CD1c-positive myeloid dendritic cell (primary cell): Measurements from ENCODE around the gene PRRG4.
A peak's percentile ranks its signal among the peaks of the same experiment; 100 is the strongest.
"Not testable (repeated sequence)": the region's sequence is repeated elsewhere in the genome, so short reads cannot be mapped to it uniquely, and the experiment has no call there.

Experiments used
- DNase-seq: peaks from one replicate; pipeline ENCODE4 v3.0.0-alpha.2; 2016; ENCODE audit errors: extremely low spot score

PRRG4 gene

DNA sequence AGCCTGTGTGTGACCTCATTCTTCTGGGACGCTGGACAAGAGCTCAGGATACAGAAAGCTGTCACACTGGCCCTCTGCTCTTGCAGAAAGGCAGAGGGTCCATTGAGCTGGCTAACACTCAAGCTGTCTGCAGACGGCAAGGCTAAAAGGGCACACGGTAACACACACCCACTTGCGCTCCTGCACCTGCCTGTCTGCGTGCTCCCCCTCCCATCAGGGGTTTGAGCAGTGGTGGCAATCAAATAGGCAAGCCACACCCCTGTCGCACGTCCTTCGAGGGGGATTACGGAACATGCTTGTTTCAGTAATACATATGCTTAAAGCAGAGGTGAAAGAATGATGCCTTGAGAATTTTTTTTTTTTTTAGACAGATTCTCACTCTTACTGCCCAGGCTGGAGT is 55.8 kb downstream of the PRRG4 start:
- no peak for DNase-seq

DNA sequence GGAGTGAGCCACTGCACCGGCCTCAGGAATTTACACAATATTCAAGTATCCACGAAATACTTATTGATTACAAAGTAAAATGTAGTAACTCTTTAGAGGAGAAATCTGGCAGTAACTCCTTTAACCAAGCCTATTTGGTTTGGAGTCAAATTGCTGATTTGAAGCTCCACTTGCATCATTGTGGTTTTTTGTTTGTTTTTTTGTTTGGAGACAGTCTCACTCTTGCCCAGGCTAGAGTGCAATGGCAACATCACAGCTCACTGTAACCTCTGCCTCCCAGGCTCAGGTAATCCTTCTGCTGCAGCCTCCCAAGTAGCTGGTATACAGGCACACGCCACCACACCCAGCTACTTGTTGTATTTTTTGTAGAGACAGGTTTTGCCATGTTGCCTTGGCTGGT is 56.5 kb downstream of the PRRG4 start:
- no peak for DNase-seq

DNA sequence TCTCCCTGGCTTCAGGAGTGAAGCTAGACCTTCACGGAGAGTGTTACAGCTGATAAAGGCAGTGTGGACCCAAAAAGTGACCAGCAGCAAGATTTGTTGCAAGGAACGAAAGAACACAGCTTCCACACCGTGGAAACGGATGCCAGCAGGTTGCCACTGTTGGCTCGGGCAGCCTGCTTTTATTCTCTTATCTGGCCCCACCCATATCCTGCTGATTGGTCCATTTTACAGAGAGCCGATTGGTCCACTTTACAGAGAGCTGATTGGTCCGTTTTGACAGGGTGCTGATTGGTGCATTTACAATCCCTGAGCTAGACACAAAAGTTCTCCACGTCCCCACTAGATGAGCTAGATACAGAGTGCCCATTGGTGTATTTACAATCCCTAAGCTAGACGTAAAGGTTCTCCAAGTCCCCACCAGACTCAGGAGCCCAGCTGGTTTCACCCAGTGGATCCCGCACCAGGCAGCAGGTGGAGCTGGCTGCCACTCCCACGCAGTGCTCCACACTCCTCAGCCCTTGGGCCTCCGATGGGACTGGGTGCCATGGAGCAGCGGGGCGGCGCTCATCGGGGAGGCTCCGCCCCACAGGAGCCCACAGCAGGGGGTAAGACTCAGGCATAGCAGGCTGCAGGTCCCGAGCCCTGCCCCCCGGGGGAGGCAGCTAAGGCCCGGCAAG is 58.1 kb downstream of the PRRG4 start:
- not testable (repeated sequence) for DNase-seq

DNA sequence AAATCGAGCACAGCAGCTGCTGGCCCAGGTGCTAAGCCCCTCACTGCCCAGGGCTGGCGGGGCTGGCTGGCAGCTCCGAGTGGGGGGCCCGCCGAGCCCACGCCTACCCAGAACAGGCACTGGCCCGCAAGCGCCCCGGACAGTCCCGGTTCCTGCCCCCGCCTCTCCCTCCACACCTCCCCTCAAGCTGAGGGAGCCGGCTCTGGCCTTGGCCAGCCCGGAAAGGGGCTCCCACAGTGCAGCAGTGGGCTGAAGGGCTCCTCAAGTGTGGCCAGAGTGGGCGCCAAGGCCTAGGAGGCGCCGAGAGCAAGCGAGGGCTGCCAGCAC is 58.6 kb downstream of the PRRG4 start:
- DNase-seq: not testable (repeated sequence)

DNA sequence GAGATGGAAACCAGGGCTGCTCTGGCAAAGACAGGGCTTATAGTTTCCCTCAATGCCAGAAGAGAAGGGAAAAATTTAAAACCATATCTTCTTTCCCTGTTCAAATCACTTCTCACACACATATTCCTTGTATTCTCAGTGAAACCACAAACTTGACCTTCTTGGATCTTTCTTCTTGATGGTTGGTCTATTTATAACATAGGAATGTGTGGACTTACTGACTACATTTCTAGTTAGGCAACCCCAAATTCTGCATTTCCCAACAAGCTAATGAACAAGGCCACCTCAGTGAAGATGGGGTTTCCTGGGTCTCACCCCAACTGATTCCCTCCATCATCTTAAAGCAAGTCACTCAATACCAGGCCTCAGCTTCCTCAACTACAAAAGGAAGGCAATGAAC is 59.1 kb downstream of the PRRG4 start:
- DNase-seq: no peak

DNA sequence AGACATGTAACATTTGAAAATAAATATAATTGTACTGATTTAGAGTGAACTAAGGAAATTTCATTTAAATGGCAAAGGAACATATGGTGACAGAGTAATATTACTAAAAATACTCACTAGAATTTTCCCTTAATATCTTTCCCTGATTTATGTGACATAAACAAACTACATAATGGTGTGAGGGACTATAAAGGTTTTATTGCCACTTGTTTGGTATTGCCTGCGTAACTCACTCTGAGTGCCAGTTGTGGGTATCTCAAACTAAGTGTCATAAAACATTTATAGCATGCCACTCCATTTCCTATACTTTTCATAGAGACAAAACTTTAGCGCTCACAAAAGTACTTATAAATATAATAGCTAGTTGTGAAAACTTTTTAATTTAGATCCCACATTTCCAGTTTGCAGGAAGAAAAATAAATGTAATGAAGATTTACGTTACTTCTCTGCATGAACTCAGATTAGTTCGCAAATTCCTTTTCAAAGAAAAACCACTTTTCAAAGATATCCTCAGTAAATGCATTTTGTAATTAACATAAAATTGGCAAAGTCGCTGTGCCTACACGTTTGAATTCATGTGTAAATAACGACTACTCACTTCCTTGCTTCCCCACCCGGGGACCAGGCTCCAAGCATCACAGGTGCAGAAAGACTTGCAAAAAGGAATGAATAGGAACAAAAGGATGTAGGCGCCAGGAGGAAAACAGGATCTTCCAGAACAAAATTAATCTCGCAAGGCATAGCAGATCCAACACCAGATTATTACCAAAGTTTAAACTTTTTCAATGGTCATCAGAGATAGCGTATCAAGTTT is 61.3 kb downstream of the PRRG4 start:
- DNase-seq: no peak

DNA sequence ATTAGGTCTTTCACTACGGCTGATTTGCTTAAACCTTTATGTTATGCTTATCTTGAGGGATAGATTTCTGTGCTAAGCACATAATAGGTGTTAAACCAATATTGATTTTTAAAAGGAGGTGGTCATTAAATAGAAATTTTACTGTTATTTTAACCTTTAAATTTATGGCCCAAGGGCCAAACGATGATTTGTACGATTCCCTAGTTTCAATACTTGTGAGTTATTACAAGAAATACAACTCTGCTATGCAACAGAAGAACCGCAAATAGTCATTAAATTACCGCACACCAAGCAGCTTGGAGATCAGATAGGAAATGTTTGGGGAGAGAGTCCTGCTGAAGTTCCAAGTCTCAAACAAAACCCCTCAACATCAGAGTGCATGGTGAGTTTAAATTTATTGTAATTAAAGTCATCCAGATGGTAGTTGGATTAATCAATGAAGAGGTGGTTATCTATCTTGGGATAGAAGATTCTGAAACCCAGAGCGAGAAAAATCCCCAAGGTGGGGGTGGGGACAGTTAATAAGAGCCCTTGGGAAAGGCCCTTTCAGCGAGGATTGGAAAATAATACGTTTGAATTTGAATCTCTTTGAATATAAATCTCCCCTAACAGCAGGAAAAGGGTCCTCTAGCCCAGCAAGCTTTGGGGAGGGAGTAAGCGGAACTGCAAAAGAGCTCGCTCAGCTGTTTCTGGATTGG is 62.1 kb downstream of the PRRG4 start:
- no peak for DNase-seq

DNA sequence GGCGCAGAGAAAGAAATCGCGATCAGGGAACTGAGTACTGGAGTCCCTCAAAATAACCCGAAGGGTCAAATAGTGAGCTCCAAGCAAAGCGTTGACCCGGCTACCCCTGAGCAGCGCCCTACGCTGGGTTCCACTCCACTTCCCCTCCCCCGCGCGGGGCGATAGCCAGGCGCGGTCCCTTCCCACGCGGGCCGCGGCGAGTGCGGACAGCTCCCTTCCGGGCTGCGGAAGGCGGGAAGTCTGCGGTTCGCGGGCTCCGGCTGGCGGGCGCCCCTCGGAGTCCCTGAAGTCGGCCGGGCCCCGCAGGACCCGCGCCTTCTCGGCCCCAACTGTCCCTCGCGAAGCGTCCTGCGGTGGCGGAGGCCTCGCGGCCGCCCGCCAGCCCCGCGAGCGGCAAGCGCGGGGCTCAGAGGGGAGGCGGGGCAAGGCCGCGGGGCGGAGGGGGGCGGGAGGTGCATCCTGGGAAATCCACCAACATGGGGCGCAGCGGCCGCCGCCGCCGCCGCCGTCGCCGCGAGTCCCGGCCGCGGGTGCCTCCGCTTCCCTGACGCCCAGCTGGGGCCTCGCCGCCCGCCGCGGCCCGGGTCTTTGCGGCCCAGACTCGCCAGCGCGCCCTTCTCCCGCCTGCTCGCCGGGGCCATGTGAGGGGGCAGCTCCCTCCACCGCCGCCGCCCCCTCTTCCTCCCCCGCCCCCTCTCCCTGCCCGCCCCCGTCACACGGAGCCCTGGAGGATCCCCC is 62.8 kb downstream of the PRRG4 start, which contains the start of gene QSER1:
TSS of gene QSER1 (plus strand) at position 457 of the 738 bp plus-strand sequence. CDS start 315 bp downstream, outside the sequence.
- DNase-seq: peak; percentile 77

DNA sequence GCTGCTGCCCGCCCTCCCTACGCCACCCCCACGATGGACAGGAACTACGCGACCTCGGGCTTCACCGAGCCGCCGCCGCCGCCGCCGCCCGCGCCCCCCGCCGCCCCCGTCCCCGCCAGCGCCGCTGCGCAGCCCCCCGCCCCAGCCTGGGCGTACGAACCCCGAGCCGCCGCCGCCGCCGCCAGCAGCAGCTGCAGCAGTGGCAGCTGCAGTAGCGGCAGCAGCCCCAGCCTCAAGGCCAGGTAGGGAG is 63.3 kb downstream of the PRRG4 start:
- no peak for DNase-seq

DNA sequence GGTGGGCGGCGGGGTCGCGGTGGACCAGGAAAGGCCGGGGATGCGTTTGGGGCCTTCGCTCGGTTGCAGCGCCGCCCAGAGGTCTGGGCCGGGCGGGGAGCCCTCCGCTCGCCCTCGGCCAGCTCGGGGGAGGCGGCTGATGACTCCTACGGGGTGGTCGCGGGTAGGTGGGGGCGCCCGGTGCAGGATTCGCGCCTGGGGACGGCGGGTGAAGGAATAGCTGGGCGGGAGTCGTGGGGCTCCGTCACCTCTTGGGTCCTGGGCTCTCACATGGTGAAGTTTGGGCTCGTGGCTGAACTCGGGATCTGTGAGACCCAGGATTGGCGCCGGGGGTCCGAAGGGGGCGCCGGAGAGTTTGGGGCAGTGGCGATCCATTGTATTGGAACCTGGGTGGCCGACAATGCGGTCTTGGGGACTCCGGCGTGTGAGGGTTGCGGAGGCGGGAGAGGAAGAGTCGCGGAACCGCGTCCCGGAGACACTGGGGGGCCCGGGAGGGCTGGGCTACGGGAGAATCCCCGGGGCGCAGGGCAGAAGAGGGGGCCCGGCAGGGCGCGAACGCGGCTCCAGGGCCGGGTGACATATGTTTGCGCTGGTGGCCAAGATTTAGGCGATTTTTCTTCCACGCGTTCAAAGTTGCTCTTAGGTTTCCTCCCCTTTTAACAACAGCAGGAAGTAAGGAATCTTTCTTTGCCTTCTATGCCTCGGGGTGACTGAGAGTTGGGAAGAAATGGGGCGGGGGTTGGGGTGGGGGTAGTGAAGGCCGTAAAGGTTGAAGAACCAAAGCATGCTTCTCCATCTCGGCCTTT is 63.8 kb downstream of the PRRG4 start:
- DNase-seq: peak; percentile 52

DNA sequence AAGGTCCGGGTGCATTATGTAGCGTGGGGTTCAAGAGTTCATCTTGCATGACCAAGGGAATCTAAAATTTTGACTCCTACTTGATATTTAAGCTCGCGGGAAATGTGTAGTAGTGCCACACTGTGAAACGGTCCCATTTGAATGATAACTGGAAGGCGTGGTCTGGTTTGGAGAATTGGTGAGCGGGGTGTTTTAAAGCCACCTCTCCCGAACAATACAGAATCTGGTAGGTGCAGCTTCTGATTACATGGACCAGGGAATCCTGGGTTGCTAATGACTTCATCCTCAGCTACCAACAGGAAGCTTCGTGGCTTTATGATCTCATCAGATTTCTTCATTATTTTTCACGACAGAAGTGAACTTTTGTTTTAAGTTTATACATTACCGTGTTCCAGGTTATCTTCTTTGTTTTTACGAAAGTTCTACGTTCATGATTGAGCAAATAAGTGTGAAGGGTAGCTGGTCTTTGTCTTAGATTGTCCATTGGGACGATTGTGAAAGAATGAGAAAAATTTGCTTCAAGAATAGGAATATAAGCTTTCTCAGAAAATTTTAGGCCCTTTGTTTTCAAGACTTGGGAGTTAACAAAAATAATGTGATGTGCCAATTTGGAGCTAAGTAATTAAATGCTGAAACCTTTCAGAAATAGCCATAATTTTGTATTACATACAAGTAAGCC is 64.6 kb downstream of the PRRG4 start:
- peak; percentile 82 for DNase-seq

DNA sequence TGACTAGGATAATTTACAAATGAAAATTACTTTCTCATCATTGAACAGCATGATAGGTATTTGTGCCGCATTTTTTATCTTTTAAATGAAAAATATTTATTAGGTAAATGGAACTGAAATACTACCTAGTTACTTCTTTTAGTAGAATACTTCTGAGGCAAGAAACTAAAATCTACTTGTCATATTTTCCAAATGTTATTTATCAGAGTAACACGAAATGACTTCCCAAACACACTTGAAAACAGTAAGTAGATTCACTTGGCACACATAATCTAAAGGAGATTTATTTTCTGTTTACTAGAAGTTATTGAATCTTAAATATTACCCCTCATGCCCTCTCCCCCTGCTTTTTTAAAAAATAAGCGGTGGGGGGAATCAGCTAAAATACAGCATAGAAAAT is 65.2 kb downstream of the PRRG4 start:
- DNase-seq: no peak

DNA sequence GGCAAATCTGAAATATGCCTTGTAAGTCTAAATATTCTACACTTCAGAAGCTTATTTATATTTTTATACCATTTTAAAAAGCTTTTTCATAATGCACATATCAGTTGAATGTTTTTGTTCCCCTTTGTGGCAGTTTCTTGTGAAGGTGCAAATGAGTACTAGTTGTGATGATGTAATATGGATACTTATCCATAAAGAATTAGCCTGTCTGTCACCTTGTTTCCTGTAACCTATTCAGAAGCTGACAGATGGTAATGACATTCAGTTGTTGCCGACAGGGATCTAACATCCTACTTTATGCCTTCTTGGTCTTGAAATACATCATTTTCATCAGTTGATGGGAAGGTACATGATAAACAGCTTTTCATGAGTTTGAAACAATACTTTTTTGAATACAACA is 65.7 kb downstream of the PRRG4 start:
- no peak for DNase-seq

DNA sequence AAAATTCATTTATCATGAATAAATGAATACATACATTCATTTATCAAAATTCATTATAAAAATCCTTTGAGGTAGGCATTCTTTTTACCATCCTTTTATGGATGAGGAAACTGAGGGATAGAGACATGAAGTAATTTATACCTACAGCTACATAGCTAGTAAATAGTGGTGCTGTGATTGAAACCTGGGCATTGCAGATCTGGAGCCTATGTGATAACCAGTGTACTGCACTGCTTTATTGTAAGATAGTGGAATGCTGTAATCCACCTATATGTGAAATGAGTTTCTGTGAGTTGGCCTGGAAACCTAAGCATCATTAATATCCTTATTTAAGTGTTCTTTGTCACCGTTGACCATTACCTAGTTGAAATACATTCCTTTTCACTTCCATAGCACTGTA is 67.4 kb downstream of the PRRG4 start:
- DNase-seq: no peak

DNA sequence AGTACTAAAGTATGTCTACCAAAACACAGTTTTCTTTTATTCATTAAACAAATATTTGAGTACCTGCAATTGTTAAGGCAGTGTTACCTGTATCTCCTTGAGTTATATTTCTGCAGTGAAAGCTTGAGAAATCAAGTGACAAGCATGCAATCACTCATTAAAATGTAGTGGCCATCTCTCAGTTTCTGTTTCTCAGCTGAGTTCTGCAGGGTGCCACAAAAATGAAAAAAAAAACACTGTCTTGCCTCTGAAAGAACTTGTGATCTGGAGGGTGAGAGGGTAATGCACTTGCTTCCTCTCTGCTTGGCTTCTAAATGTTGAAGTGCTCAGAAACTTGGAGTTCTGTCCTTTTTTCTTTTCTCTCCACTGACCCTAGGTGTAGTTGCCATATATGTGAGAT is 69.7 kb downstream of the PRRG4 start:
- no peak for DNase-seq

DNA sequence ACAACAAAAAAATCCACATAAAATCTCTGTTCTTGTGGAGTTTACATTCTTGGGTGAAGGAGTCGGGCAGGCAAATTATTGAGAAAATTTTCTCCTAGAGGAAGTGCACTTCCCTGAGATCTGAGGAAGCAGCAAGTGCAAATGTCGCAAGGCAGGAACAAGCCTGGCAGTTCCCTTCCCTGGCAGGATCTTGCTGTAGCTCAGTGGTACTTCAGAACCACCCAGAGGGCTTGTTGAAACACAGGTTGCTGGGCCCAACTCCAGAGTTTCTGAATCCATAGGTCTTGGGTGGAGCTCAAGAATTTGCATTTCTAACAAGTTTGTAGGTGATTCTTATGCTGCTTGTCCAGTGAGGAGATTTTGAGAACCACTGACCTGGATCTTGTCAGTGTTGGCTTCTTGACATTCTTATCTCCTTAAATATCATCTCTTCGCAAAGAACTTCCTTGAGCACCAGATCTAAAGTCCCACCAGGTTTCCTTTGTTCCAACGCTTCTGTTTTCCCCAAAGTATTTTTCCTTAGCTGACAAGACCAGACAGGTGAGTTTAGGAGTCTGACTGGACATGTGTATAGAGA is 72.5 kb downstream of the PRRG4 start:
- peak; percentile 59 for DNase-seq

DNA sequence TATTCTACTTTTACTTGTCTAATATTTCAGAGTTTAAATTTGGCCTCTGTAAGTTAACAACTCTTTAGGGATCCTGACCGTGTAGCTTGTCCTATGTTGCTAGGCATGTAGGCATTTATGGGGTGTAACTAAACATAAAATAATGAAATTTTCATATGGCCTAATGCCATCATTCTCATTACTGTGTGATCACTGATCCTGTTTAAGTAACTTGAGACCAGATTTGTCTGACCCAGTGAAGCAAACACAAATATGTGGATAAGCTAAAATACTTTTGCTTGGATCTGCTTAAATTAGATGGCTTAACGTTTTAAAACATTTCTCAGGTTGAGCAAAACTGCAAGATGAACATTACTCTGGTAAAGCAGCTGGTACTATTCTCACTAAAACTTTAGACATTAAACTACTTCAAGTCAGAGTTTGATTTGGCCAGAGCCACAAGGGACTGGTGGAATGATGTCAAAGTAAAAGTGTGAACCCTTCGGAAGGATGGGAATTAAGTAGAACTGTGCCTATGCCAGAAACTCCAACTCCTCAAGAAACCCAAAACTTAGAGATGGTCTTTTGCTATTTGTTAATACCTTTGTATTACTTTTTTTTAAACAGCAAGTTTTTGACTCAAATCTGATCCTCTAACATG is 75.4 kb downstream of the PRRG4 start:
- no peak for DNase-seq
